Measurements from ENCODE around the gene CLTCL1.
"Not testable (repeated sequence)": the region's sequence is repeated elsewhere in the genome, so short reads cannot be mapped to it uniquely, and the experiment has no call there.

Gene CLTCL1

DNA sequence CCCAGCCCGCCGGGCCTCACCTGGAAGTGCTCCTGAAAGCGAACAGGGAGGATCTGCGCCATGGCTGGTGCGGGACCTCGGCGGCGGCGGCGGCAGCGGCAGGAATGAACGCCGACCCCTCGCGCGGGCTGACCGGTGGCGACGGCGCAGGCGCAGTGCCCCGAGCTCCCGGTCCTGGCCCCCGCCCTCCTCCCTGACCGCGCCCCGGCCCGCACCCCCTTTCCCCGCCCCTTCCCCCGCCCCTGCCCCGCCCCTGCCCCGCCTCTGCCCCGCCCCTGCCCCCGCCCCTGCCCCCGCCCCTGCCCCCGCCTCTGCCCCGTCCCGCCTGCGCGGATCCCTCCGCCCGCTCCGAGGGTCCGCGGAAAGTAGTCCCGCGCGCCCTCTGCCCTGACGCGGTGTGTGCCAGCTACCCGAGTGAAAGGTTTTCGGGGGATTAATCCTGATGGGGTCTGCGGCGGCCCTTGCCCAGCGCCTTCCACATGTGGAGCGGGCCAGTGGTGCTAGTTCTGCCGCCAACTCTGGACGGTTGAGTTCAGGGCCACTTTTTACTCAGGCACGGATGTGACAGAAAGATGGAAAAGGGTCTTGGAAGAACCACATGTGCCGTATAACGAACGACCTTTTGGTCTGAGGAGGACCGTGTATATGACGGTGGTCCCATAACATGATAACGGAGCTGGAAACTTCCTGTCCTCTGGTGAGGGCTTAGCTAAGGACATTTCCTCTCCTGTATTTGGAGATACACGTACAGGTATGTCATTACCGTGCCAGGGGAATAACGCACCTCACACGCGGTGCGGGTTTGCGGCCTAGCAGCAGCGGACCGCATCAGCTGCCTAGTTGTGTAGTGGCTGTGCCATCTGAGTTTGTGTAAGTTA is at the start of gene CLTCL1:
Gene CLTCL1, minus strand, starts transcription at position 140 of the 878 bp plus-strand sequence. Its CDS starts 78 bp downstream, at position 62.
- peak within 1 kb of the TSS; percentile 71 for H3K4me3 ChIP-seq (ENCODE audit: low read length)
- TF ChIP-seq, protein P1, sequence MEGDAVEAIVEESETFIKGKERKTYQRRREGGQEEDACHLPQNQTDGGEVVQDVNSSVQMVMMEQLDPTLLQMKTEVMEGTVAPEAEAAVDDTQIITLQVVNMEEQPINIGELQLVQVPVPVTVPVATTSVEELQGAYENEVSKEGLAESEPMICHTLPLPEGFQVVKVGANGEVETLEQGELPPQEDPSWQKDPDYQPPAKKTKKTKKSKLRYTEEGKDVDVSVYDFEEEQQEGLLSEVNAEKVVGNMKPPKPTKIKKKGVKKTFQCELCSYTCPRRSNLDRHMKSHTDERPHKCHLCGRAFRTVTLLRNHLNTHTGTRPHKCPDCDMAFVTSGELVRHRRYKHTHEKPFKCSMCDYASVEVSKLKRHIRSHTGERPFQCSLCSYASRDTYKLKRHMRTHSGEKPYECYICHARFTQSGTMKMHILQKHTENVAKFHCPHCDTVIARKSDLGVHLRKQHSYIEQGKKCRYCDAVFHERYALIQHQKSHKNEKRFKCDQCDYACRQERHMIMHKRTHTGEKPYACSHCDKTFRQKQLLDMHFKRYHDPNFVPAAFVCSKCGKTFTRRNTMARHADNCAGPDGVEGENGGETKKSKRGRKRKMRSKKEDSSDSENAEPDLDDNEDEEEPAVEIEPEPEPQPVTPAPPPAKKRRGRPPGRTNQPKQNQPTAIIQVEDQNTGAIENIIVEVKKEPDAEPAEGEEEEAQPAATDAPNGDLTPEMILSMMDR (conservative IDR thresholded peaks at IDR 0.05; ENCODE audit: low read depth, low read length) = no peak
- no peak for DNase-seq (ENCODE audit: low read depth)

- no peak for DNase-seq (ENCODE audit: low read depth)
- TF ChIP-seq, protein P1 (conservative IDR thresholded peaks at IDR 0.05; ENCODE audit: low read depth, low read length) = no peak
- H3K4me3 ChIP-seq (ENCODE audit: low read length) = no peak overlapping the region
Measured at GRCh38 chr22:19337137-19337536, 45.6 kb upstream of the CLTCL1 start.

DNA sequence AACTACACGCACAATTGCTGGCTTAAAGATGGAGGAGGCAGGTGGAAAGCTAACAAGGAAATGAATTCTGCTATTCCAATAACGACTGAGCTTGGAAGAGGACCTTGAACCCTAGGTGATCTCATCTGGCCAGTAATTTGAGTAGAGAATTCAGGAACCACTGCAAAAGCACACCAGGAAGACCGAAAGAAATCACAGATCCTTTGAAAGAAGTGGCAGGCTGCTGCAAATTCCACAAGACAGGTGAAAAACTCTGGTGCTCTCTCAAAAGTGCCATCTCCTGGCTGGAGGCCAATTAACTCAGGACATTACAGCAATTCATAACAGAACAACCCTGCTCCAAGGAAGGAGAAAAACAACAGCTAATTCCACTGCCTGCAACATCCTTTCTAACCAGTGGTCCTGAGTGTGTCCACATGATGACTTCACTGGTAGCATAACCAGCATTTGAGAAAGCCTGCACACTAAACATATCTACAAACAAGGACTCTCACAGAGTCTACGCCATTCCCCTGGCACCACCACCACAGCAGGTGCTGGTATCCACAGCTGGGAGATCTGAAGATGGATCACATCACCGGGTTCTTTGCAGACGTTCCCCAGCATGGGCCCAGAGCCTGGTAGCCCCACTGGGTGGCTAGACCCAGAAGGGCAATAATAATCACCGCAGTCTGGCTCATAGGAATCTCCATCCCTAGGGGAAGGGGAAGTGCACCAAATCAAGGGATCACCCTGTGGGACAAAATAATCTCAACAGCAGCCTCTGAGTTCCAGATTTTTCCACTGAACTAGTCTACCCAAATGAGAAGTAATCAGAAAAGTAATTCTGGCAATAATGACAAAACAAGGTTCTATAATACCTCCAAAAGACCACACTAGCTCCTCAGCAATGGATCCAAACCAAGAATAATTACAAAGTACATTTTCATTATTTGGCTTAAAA is 44.9 kb upstream of the CLTCL1 start:
- no peak overlapping the region for H3K4me3 ChIP-seq (ENCODE audit: low read length)
- TF ChIP-seq, protein P1 (conservative IDR thresholded peaks at IDR 0.05; ENCODE audit: low read depth, low read length) = no peak
- DNase-seq (ENCODE audit: low read depth) = no peak

GRCh38 chr22:19331975-19332374 is 40.5 kb upstream of the CLTCL1 start:
- TF ChIP-seq, protein P1 (conservative IDR thresholded peaks at IDR 0.05; ENCODE audit: low read depth, low read length) = no peak
- DNase-seq (ENCODE audit: low read depth) = no peak
- H3K4me3 ChIP-seq (ENCODE audit: low read length) = no peak overlapping the region

GRCh38 chr22:19331474-19331873 is 40.0 kb upstream of the CLTCL1 start:
- H3K4me3 ChIP-seq (ENCODE audit: low read length) = no peak overlapping the region
- DNase-seq (ENCODE audit: low read depth) = no peak
- TF ChIP-seq, protein P1 (conservative IDR thresholded peaks at IDR 0.05; ENCODE audit: low read depth, low read length) = no peak

DNA sequence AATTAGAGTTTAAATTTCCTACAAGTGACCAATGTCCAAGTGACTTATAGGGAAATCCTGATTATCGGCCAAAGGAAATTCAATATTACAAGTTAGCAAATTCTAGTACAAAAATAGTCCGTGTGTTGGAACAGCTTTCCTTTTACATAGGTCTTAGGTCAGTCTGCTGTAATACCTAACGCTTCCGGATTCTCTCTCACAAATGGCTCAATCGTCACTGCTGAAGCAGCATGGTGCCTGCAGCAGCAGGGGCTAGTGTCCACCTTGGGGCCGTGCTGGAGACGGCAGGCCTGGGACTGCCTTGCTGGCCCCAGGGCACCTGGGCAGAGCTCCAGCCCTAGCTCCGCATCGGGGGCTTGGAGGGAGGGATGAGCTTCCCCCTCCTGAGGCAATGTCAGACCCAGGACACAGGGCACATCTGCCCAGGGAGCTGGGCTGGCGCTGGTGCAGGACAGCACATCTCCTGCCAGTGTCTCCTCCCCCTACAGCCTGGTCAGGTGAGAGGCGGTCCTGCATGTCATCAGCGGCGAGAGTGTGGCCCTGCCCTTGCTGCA is 39.4 kb upstream of the CLTCL1 start:
- DNase-seq (ENCODE audit: low read depth) = no peak
- TF ChIP-seq, protein P1 (conservative IDR thresholded peaks at IDR 0.05; ENCODE audit: low read depth, low read length) = no peak
- no peak overlapping the region for H3K4me3 ChIP-seq (ENCODE audit: low read length)

DNA sequence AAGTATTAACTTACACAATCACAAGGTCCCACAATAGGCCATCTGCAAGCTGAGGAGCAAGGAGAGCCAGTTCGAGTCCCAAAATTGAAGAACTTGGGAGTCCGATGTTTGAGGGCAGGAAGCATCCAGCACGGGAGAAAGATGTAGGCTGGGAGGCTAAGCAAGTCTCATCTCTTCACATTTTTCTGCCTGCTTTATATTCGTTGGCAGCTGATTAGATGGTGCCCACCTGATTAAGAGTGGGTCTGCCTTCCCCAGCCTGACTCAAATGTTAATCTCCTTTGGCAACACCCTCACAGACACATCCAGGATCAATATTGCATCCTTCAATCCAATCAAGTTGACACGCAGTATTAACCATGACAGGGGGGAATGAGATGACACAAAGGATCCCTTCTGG is 38.7 kb upstream of the CLTCL1 start:
- not testable (repeated sequence) for H3K4me3 ChIP-seq (ENCODE audit: low read length); DNase-seq (ENCODE audit: low read depth)
